Measurements from ENCODE around the gene COL8A1.

GRCh38 chr3:99765042-99765942 lies 126.9 kb downstream of the COL8A1 start:
- TF ChIP-seq CTCF (IDR thresholded peaks at IDR 0.05) (no peak), EZH2 (IDR thresholded peaks at IDR 0.05; ENCODE audit: borderline replicate concordance, insufficient read depth, low read depth, low read length, poor library complexity, severe bottlenecking) (no peak)
